Urinary bladder (tissue), 4 donors: ENCODE measurements around the gene SDHAF3. TPM values are rescaled to one million over a fixed set of nuclear protein-coding genes. Genes with fewer than 3 reads are reported as not detected.
A peak's percentile ranks its signal among the peaks of the same experiment; 100 is the strongest.
"Not testable (repeated sequence)": the region's sequence is repeated elsewhere in the genome, so short reads cannot be mapped to it uniquely, and the experiment has no call there.

ENCODE experiments used
- DNase-seq: peaks from one replicate; pipeline ENCODE4 v3.0.0-alpha.2; 2015; ENCODE audit errors: extremely low spot score
- H3K27ac ChIP-seq: one replicate; pipeline ENCODE4 v1.5.1; 2013; ENCODE audit warnings: low read depth, mild to moderate bottlenecking, moderate library complexity
- H3K36me3 ChIP-seq: one replicate; pipeline ENCODE4 v1.6.1; 2013; ENCODE audit warnings: mild to moderate bottlenecking, moderate library complexity; ENCODE audit not compliant: insufficient read depth
- H3K4me1 ChIP-seq: one replicate; pipeline ENCODE4 v1.6.1; 2013; ENCODE audit warnings: mild to moderate bottlenecking, moderate library complexity; ENCODE audit not compliant: insufficient read depth
- H3K4me3 ChIP-seq: one replicate; pipeline ENCODE4 v1.5.1; 2013; ENCODE audit warnings: low read depth, low read length
- WGBS: extraction: QIAGEN DNeasy Blood & Tissue Kit; methylation state at CpG from one replicate; pipeline ENCODE4 v1.1.7; 2013; 5-methylcytosine and 5-hydroxymethylcytosine counted together
- polyA plus RNA-seq: library from polyadenylated mRNA; stranded (reverse); fragments of 200-250 nt; gene quantifications from one replicate; pipeline ENCODE4 v1.2.3, GENCODE V29; 2013
- total RNA-seq: library from RNA; depleted of rRNA; stranded (reverse); fragments of >200 nt; gene quantifications from one replicate; pipeline ENCODE4 v1.2.3, GENCODE V29; 2014
- donor health status: healthy with polysubstance abuse.
- donor health status: healthy.

SDHAF3 gene
- total and polyA plus RNA-seq, 2 donors: 13.1 to 22.3 TPM

- no peak overlapping the region for H3K27ac ChIP-seq
- peak; percentile 43 for DNase-seq
- H3K4me1 ChIP-seq: no peaks in the 10 kb centered on the region
- no peak overlapping the region for H3K4me3 ChIP-seq
- H3K36me3 ChIP-seq: no peaks in the 10 kb centered on the region
- WGBS: 10% methylated on average over 8 of the region's 8 CpGs
These were observed 12.7 kb upstream of the SDHAF3 start for GRCh38 chr7:97104719-97105238.

- no peak for DNase-seq
- no peak overlapping the region for H3K4me3 ChIP-seq
- H3K27ac ChIP-seq: no peak overlapping the region
- H3K4me1 ChIP-seq: no peaks in the 10 kb centered on the region
- 74% methylated on average over 2 of the region's 2 CpGs for WGBS
- H3K36me3 ChIP-seq: no peaks in the 10 kb centered on the region
These were observed 10.2 kb upstream of the SDHAF3 start for GRCh38 chr7:97107192-97107800.

- no peak overlapping the region for H3K27ac ChIP-seq
- no peaks in the 10 kb centered on the region for H3K36me3 ChIP-seq
- H3K4me3 ChIP-seq: no peak overlapping the region
- whole genome bisulfite sequencing: 49% methylated on average over 5 of the region's 5 CpGs
- no peak for DNase-seq
- H3K4me1 ChIP-seq: no peaks in the 10 kb centered on the region
These were observed 1.2 kb upstream of the SDHAF3 start for GRCh38 chr7:97116308-97116707.

GRCh38 chr7:97117035-97117371 is 495 bp upstream of the SDHAF3 start:
- WGBS: 52% methylated on average over 9 of the region's 9 CpGs
- H3K4me1 ChIP-seq: no peaks in the 10 kb centered on the region
- H3K27ac ChIP-seq: no peak overlapping the region
- DNase-seq: no peak
- peak overlapping the region; percentile 26 for H3K4me3 ChIP-seq
- H3K36me3 ChIP-seq: no peaks in the 10 kb centered on the region

GRCh38 chr7:97118306-97118917 is 914 bp downstream of the SDHAF3 start:
- Histone ChIP-seq H3K36me3 (no peaks in the 10 kb centered on the region), H3K4me1 (no peaks in the 10 kb centered on the region), H3K4me3 (peak overlapping the region; percentile 25), H3K27ac (no peak overlapping the region)
- DNase-seq: no peak
- 17% methylated on average over 13 of the region's 13 CpGs for WGBS

- no peaks in the 10 kb centered on the region for H3K36me3 ChIP-seq
- no peak for DNase-seq
- H3K27ac ChIP-seq: no peak overlapping the region
- no peak overlapping the region for H3K4me3 ChIP-seq
- 93% methylated on average over 2 of the region's 2 CpGs for WGBS
- no peaks in the 10 kb centered on the region for H3K4me1 ChIP-seq
These were observed 2.2 kb downstream of the SDHAF3 start for GRCh38 chr7:97119747-97120146.

GRCh38 chr7:97120713-97121457 is 3.4 kb downstream of the SDHAF3 start:
- no peak for DNase-seq
- Histone ChIP-seq H3K36me3 (no peaks in the 10 kb centered on the region), H3K27ac (no peak overlapping the region), H3K4me1 (no peaks in the 10 kb centered on the region), H3K4me3 (no peak overlapping the region)
- 91% methylated on average over 5 of the region's 5 CpGs for WGBS

- H3K4me1 ChIP-seq, DNase-seq, H3K27ac ChIP-seq, H3K36me3 ChIP-seq, H3K4me3 ChIP-seq: not testable (repeated sequence)
- WGBS: 87% methylated on average over 2 of the region's 2 CpGs
These were observed 5.6 kb downstream of the SDHAF3 start for GRCh38 chr7:97123115-97123514.

GRCh38 chr7:97126483-97127171 is 9.1 kb downstream of the SDHAF3 start:
- H3K4me3 ChIP-seq: no peak overlapping the region
- no peaks in the 10 kb centered on the region for H3K36me3 ChIP-seq
- 83% methylated on average over 15 of the region's 15 CpGs for WGBS
- DNase-seq: no peak
- no peaks in the 10 kb centered on the region for H3K4me1 ChIP-seq
- H3K27ac ChIP-seq: no peak overlapping the region

GRCh38 chr7:97128736-97129135 is 11.2 kb downstream of the SDHAF3 start:
- Histone ChIP-seq H3K4me1 (no peaks in the 10 kb centered on the region), H3K36me3 (no peaks in the 10 kb centered on the region), H3K27ac (no peak overlapping the region), H3K4me3 (no peak overlapping the region)
- WGBS: 99% methylated on average over 1 of the region's 1 CpG
- DNase-seq: no peak

GRCh38 chr7:97130417-97131139 is 13.1 kb downstream of the SDHAF3 start:
- Histone ChIP-seq H3K4me1 (no peaks in the 10 kb centered on the region), H3K4me3 (no peak overlapping the region), H3K27ac (no peak overlapping the region), H3K36me3 (no peaks in the 10 kb centered on the region)
- 74% methylated on average over 6 of the region's 6 CpGs for WGBS
- DNase-seq: no peak

- Histone ChIP-seq H3K4me3 (no peak overlapping the region), H3K27ac (no peak overlapping the region), H3K36me3 (no peaks in the 10 kb centered on the region), H3K4me1 (no peaks in the 10 kb centered on the region)
- 76% methylated on average over 2 of the region's 2 CpGs for WGBS
- DNase-seq: no peak
These were observed 15.7 kb downstream of the SDHAF3 start for GRCh38 chr7:97133159-97133558.

- Histone ChIP-seq H3K36me3 (no peaks in the 10 kb centered on the region), H3K4me1 (no peaks in the 10 kb centered on the region), H3K4me3 (no peak overlapping the region), H3K27ac (no peak overlapping the region)
- WGBS: 90% methylated on average over 8 of the region's 8 CpGs
- no peak for DNase-seq
These were observed 21.3 kb downstream of the SDHAF3 start for GRCh38 chr7:97138830-97139229.
